HG03378 (cell line): ENCODE results near the gene FEM1B.

Experiments
- ATAC-seq: cut with Tn5 transposase; IDR thresholded peaks from one replicate; pipeline ENCODE4 v1.9.1; 2021; ENCODE audit warnings: mild to moderate bottlenecking, moderate library complexity; ENCODE audit not compliant: unreplicated experiment

The FEM1B gene

GRCh38 chr15:68319997-68320396, 42.5 kb downstream of the FEM1B start:
- ATAC-seq: no peak

GRCh38 chr15:68321229-68321628, 43.7 kb downstream of the FEM1B start:
- ATAC-seq: no peak

- no peak for ATAC-seq
These were observed 45.3 kb downstream of the FEM1B start for GRCh38 chr15:68322796-68323195.

DNA sequence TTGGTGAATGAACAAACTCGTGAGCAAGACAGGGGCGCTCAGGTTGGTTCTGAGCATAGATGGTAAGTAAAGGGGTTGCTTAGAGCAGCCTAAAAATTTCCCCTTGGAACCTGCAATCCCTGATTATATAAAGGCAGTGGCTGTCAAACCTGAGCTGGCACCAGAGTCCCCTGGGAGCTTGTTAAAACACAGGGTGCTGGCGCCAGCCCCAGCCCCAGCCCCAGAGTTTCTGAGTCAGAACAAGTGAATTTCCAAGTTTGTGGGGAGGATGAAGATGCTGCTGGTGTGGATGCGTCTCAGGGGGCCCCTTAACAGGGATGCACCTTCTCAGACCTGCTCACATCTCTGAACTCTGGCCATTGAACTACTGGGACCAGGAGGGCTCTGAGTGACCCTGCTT, 48.2 kb downstream of the FEM1B start:
- ATAC-seq: no peak

GRCh38 chr15:68326711-68327354, 49.3 kb downstream of the FEM1B start:
- no peak for ATAC-seq

DNA sequence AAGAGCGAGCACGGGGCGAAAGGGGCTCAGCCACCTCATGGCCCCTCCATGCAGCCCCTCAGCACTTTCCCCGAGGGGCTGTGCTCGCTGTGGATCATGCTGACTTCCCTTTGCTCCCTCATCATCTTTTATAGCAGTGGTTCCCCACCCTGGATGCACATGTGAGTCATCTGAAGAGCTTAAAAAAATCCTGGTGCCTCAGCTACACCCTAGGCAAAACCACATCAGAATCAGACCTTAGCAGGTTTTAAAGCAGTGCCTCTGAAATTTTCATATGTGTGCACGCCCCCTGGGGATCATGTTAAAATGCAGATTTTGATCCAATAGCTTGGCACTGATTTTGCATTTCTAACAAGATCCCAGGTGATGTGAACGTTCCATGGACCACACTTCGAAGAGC, 50.9 kb downstream of the FEM1B start:
- ATAC-seq: no peak

DNA sequence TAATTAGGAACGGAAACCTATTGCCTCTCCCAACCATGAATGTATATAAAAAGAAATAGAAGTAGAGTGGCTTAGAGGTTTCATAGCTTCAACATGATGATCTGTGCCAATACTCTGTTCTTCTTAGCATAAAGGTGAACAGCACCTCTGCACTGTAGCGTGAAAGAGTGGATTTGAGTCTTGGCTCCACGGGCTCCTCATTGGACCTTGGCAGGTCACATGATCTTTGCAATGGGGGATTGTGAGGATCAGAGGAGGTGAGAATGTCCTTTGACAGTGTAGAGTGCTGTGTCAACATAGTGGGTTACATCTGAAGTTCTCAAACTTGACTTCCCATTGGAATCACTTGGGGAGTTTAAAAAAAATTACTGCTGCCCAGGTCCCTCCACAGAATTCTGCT, 51.4 kb downstream of the FEM1B start:
- no peak for ATAC-seq

DNA sequence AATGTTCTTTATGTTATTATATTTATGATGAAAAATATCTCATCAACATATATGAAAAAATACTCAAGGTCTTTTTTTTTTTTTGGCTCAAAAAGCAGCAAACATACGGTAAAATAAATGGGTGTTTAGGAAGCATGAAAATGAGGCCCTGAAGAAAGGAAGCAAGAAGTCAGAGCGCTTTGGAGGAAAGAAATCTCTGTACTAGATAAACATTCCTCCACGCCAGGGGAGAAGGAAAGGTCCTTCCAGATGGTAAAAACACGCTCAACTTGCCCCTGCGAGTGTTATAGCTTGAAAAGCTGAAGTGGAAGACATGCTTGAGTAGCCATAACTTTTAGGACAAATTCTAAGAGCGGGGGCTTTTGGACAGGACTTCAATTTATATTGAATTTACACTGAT, 52.9 kb downstream of the FEM1B start:
- no peak for ATAC-seq

GRCh38 chr15:68330901-68331300, 53.4 kb downstream of the FEM1B start:
- no peak for ATAC-seq

- no peak for ATAC-seq
These were observed 54.7 kb downstream of the FEM1B start for GRCh38 chr15:68332266-68332665.

DNA sequence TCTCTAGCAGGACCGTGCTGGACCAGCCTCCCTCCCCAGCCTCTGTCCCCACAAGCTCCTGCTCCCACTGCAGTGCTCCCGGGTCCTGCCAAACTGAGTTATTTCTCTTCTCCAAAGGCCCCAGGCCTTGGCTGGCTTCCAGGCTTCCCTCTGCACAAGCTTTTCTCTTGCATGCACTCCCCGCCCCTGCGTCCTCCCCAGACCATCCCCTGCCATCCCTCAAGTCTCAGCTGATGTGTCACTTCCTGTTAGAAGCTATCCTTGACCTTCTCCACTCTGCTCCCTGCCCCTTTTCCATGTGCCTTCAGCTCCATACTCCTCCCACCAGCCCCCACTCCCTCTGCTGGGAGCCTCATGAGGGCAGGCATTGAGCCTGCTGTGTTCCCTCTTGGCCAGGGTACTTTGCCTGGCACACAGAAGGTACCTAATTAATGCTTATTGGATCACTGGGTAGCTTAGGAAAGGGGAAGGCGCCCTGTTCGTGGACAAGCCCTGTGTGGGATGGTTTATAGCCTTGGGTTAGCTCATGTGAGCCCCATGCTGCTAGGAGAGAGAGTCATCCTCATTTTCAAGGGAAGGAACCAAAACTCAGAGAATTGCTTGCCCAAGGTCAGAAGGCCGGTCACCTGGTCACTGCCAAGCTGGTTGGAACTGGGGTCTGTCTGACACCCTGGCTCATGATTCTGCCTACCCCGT, 56.4 kb downstream of the FEM1B start:
- ATAC-seq: no peak

- ATAC-seq: no peak
These were observed 57.1 kb downstream of the FEM1B start for GRCh38 chr15:68334661-68335124.

GRCh38 chr15:68335251-68335650, 57.7 kb downstream of the FEM1B start:
- ATAC-seq: no peak

- no peak for ATAC-seq
These were observed 58.1 kb downstream of the FEM1B start for GRCh38 chr15:68335655-68336054.

DNA sequence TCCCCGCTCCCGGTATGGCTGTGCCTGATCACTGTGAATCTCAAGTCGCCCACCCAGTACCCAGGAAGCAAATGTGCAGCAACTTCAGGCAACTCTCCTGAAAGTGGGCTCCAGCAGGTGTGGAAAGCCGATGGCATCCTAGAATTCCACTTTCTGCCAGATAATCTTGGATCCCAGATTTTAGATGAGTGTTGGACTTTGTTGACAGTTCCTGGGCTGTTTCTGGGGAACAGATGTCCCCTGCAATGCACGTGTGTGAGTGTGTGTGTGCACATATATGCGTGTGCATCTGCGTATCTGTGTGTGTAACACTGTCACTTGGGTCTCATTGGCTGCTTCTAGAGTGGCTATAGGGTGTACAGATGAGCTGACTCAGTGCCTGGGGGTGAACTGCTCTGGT, 59.0 kb downstream of the FEM1B start:
- no peak for ATAC-seq

DNA sequence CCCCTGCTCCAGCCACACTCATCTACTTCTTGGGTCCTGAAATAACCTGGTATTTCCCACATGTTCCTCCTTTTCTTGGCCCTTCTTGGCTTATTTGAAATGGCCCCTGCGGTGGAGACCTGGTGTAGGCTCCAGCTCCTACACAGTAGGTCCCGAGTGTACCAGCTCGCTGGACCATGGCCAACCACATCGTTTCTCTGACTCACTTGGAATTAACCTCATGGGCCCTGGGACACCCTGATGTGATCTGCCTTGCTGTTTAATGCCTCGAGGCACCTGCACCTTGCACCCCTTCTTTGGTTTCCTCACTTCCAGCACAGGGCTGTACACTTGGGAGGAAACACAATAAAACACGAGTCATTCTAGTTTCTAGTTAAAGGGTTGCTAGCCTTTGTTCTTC, 60.3 kb downstream of the FEM1B start:
- ATAC-seq: no peak

DNA sequence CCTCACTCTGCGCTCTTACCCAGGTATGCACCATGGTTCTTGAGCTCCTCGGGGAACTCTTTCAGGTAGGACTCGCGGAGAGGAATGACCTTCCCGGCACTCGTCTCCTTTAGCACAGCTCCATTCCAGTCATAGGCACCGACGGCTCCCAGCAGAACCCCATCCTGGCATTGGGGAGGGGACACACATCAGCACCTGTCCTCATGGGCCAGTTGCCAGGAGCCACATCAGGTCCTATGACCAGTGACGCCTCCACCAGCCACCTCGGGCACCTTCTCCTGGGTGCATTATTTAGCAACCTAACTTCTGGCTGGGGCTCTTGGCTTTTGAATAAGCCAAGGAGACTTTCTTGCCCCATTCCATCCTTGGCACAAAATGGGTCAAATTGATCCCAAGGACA, 61.9 kb downstream of the FEM1B start:
- no peak for ATAC-seq

DNA sequence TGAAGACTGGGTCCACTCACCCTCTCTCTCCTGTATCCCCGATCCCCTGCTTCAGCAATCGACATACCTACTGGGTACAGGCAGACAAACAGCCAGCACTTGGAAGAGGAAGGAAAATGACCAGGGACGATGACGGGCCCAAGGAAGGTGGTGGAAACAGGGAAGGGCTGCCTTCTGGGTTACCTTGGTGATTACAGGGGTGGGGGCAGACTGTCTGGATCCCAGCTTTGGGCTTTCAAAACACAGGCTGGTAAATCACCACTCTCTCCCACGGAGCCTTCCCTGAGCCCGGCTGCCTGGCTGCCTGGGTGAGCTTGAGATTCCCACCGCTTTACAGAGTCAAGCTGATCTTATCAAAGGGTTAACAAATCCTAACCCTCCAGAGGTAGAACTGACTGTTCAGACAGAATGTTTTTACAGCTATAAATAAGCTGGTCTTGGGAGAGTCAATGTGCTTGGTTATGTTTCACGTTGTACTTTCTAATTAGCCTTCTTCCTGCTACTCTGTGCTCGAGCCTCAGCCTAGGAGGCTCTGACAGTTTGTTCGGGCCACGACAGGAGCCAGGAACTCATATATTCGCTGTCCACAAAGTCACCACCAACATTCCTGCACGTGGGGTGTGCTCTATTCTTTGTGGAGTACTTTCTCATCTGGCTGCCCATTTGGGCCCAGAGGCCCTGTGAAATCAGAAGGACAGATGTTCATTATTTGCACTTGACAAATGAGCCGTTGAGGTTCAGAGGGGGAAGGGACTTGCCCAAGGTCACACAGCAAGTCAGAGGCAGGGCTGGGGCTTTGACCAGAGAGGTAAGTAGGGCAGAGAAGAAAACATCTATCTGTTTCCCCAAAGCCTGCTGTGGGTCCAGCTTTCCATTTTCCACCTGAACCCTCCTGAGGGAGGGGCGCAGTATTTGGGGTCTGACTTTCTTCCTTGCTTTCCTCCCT, 63.5 kb downstream of the FEM1B start:
- no peak for ATAC-seq

DNA sequence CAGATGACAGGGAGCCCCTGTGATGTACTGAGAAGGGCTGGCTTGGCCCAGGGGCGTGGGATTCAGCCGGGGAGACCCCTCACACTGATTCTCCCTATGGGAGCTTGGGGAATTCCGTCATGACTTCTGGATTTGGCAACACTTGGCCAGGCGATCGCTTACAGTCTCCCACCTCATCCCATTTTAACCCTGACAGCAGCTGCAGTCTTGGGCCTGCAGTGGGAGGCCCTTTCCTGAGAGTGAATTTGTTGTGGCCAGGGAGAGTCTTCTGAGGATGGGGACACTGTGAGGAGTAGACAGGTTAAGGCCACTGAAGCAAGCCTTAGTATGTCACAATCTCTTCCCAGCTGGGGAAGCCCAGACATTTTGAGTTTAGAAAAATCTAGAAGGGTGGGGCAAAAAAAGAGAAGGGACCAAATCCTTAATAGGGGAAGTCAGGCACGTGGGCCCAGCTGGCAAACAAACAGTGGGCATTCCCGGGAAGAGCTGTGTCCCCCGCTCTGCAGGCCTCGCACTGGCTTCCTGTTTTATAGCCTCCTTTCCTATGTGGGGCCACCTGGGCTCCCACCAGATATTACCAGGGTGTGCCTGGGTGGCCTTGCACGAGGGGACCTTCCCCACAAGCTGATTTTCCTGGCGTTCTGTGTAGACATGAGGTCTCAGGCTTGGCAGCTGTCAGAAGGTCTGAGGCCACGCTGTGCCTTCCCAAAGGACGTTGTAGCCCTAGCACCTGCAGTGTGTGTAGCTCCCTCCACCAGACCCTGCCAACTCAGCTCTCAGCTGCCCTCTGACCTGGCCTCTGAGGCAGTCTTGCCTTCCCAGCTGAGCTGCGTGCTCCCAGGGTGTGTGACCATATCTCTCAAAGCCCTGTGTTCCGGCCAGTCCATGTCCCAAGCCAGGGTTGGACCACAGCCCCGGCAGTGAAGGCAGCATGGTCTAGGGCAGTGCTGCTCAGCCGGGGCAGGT, 64.5 kb downstream of the FEM1B start:
- no peak for ATAC-seq

GRCh38 chr15:68343579-68344225, 66.2 kb downstream of the FEM1B start:
- ATAC-seq: no peak
